HepG2 (cell line): ENCODE measurements around the gene PAIP2. TPM values are rescaled to one million over a fixed set of nuclear protein-coding genes. Genes with fewer than 3 reads are reported as not detected.
A peak's percentile ranks its signal among the peaks of the same experiment; 100 is the strongest.

ENCODE experiments used
- ATF2 ChIP-seq: sonication (generic); formaldehyde crosslinking; IDR thresholded peaks from 2 replicates; pipeline ENCODE4 v1.4.0; 2020; ENCODE audit warnings: missing genetic modification reagents
- ATF7 ChIP-seq, 2 experiments: fragments of 450-650 bp in 1 of 2; sonication (generic) in 1 of 2; formaldehyde crosslinking in 1 of 2; IDR thresholded peaks; 2 replicates each; pipeline versions ENCODE4 v1.4.0 to v1.6.1; 2016 to 2020; ENCODE audit warnings: antibody characterized with exemption in 1 of 2, mild to moderate bottlenecking in 1 of 2, missing genetic modification reagents in 1 of 2
- BCL6 ChIP-seq: IDR thresholded peaks from 2 replicates; pipeline ENCODE4 v1.6.1; 2016; ENCODE audit warnings: missing genetic modification reagents, missing compliant biosample characterization
- CENPBD1 ChIP-seq: sonication (generic); formaldehyde crosslinking; IDR thresholded peaks from 2 replicates; pipeline ENCODE4 v1.8.0; 2022; ENCODE audit warnings: missing genetic modification reagents, low read depth, mild to moderate bottlenecking, borderline replicate concordance
- EHMT2 ChIP-seq: fragments of 200-600 bp; sonication (generic); IDR thresholded peaks from 2 replicates; pipeline ENCODE4 v1.7.0; 2017; ENCODE audit warnings: antibody characterized with exemption, low read depth, low read length, borderline replicate concordance
- HOMEZ ChIP-seq: IDR thresholded peaks from 2 replicates; pipeline ENCODE4 v1.6.1; 2016; ENCODE audit warnings: low read depth
- MAFF ChIP-seq: IDR thresholded peaks from 2 replicates; pipeline ENCODE4 v1.6.1; 2011; ENCODE audit warnings: low read depth, low read length, improper control_type of control experiment
- MAFG ChIP-seq: sonication (generic); formaldehyde crosslinking; IDR thresholded peaks from 2 replicates; pipeline ENCODE4 v1.5.1; 2020; ENCODE audit warnings: mild to moderate bottlenecking, missing genetic modification reagents
- MBD4 ChIP-seq: IDR thresholded peaks from 2 replicates; pipeline ENCODE4 v1.6.1; 2012; ENCODE audit warnings: low read length, inconsistent platforms, borderline replicate concordance
- NRL ChIP-seq: sonication (generic); formaldehyde crosslinking; IDR thresholded peaks from 2 replicates; pipeline ENCODE4 v1.5.0; 2020; ENCODE audit warnings: missing genetic modification reagents, mild to moderate bottlenecking, moderate library complexity, borderline replicate concordance
- PAX8 ChIP-seq: sonication (generic); formaldehyde crosslinking; IDR thresholded peaks from 2 replicates; pipeline ENCODE4 v1.8.0; 2022; ENCODE audit warnings: mild to moderate bottlenecking, missing genetic modification reagents, borderline replicate concordance
- PHF8 ChIP-seq: sonication (generic); formaldehyde crosslinking; IDR thresholded peaks from 2 replicates; pipeline ENCODE4 v1.5.0; 2020; ENCODE audit warnings: missing genetic modification reagents
- RORA ChIP-seq: sonication (generic); formaldehyde crosslinking; IDR thresholded peaks from 2 replicates; pipeline ENCODE4 v1.5.0; 2020; ENCODE audit warnings: mild to moderate bottlenecking, missing genetic modification reagents, moderate library complexity
- RXRA ChIP-seq: sonication (generic); formaldehyde crosslinking; IDR thresholded peaks from 2 replicates; pipeline ENCODE4 v1.5.1; 2020; ENCODE audit warnings: missing genetic modification reagents
- SALL2 ChIP-seq: sonication (generic); formaldehyde crosslinking; IDR thresholded peaks from 2 replicates; pipeline ENCODE4 v1.8.1; 2023; ENCODE audit warnings: mild to moderate bottlenecking, missing genetic modification reagents, inconsistent platforms
- SP4 ChIP-seq: sonication (generic); formaldehyde crosslinking; IDR thresholded peaks from 2 replicates; pipeline ENCODE4 v1.8.1; 2023; ENCODE audit warnings: mild to moderate bottlenecking, missing genetic modification reagents
- SRSF1 ChIP-seq: fragments of 200-400 bp; formaldehyde crosslinking; optimal IDR thresholded peaks from 2 replicates; pipeline ENCODE3; 2017; ENCODE audit warnings: mild to moderate bottlenecking, low read depth, low read length, moderate library complexity
- ZFP62 ChIP-seq: sonication (generic); formaldehyde crosslinking; IDR thresholded peaks from 2 replicates; pipeline ENCODE4 v1.4.0; 2020; ENCODE audit warnings: missing genetic modification reagents
- ZFP82 ChIP-seq: sonication (generic); formaldehyde crosslinking; IDR thresholded peaks from 2 replicates; pipeline ENCODE4 v1.5.1; 2020; ENCODE audit warnings: mild to moderate bottlenecking, missing genetic modification reagents, borderline replicate concordance
- ZFP90 ChIP-seq: sonication (generic); formaldehyde crosslinking; IDR thresholded peaks from 2 replicates; pipeline ENCODE4 v1.8.0; 2022; ENCODE audit warnings: missing genetic modification reagents, mild to moderate bottlenecking, inconsistent platforms, borderline replicate concordance
- ZKSCAN8 ChIP-seq: IDR thresholded peaks from 2 replicates; pipeline ENCODE4 v1.6.1; 2016; ENCODE audit warnings: borderline replicate concordance, missing genetic modification reagents, missing compliant biosample characterization
- ZNF275 ChIP-seq: sonication (generic); formaldehyde crosslinking; IDR thresholded peaks from 2 replicates; pipeline ENCODE4 v1.8.0; 2022; ENCODE audit warnings: missing genetic modification reagents, mild to moderate bottlenecking, inconsistent platforms, borderline replicate concordance
- ZNF430 ChIP-seq: sonication (generic); formaldehyde crosslinking; IDR thresholded peaks from 2 replicates; pipeline ENCODE4 v1.9.0; 2021; ENCODE audit warnings: mild to moderate bottlenecking, missing genetic modification reagents
- ZNF747 ChIP-seq: sonication (generic); formaldehyde crosslinking; IDR thresholded peaks from 2 replicates; pipeline ENCODE4 v1.8.1; 2023; ENCODE audit warnings: missing genetic modification reagents, mild to moderate bottlenecking, borderline replicate concordance
- polyA plus RNA-seq, 8 experiments: library from polyadenylated mRNA; depleted of rRNA in 3 of 8; stranded (reverse) in 7 of 8; unstranded in 1 of 8; fragments of >200 nt; fragmentation: Illumina TruSeq in 4 of 8; extraction: Trizol in 4 of 8; gene quantifications; 2 replicates each; pipeline versions ENCODE4 v1.2.1 to v1.2.3, GENCODE V29; 2011 to 2016; ENCODE audit warnings: low read depth in 4 of 8, missing spikeins in 1 of 8, mixed read lengths in 1 of 8; ENCODE audit not compliant: insufficient read depth in 1 of 8
- total RNA-seq, 5 experiments: library from RNA; depleted of rRNA; stranded (reverse); fragments of >200 nt; fragmentation: Illumina TruSeq; extraction: Trizol; gene quantifications; 2 replicates each; pipeline ENCODE4 v1.2.3, GENCODE V29; 2016; ENCODE audit warnings: low read depth in 1 of 5

PAIP2 gene
- total and polyA plus RNA-seq, 2 of the 13 experiments (the other 11 are each of a cell fraction or from before 2014, with no cell fraction given) = 61.5 to 76.3 TPM

GRCh38 chr5:139341689-139342422, at the start of gene PAIP2 (continued):
- TF ChIP-seq CENPBD1 (CRISPR knock-in tag) (no peak; the same call in 1 of the 2 replicates), BCL6 (CRISPR knock-in tag) (no peak; the same call in 1 of the 2 replicates), NRL (CRISPR knock-in tag) (peak; percentile 62; the same call in 1 of the 2 replicates), HOMEZ (no peak; the same call in 1 of the 2 replicates), MAFF (no peak), SP4 (peak; percentile 66; the same call in 1 of the 2 replicates), RORA (CRISPR knock-in tag) (0 out of 2 replicates have a peak, but pooled peaks have one; percentile 36), RXRA (CRISPR knock-in tag) (peak; percentile 78), EHMT2 (no peak), SRSF1 (peak; percentile 80), PHF8 (CRISPR knock-in tag) (peak; percentile 88), ZKSCAN8 (CRISPR knock-in tag) (no peak; the same call in 1 of the 2 replicates), MBD4 (no peak), ZNF430 (CRISPR knock-in tag) (peak; percentile 93), ZFP82 (CRISPR knock-in tag) (peak; percentile 36; the same call in 1 of the 2 replicates), MAFG (CRISPR knock-in tag) (no peak), PAX8 (CRISPR knock-in tag) (no peak; the same call in 1 of the 2 replicates), ZFP90 (CRISPR knock-in tag) (peak; percentile 48; the same call in 1 of the 2 replicates), ATF2 (CRISPR knock-in tag) (peak; percentile 90), ZNF747 (CRISPR knock-in tag) (peak; percentile 82; the same call in 1 of the 2 replicates), ZFP62 (no peak), ZNF275 (CRISPR knock-in tag) (peak; percentile 67; the same call in 1 of the 2 replicates), ATF7 (IDR thresholded peaks at IDR 0.05) (no peak), ATF7 (CRISPR knock-in tag; IDR thresholded peaks at IDR 0.05) (peak; percentile 75), SALL2 (CRISPR knock-in tag) (no peak)
